ENCODE measurements around the gene C17orf67. TPM values are rescaled to one million over a fixed set of nuclear protein-coding genes. Genes with fewer than 3 reads are reported as not detected.

C17orf67 gene
- total and polyA plus RNA-seq, 4 donors: 0.64 to 2.8 (median 1.7) TPM

DNA sequence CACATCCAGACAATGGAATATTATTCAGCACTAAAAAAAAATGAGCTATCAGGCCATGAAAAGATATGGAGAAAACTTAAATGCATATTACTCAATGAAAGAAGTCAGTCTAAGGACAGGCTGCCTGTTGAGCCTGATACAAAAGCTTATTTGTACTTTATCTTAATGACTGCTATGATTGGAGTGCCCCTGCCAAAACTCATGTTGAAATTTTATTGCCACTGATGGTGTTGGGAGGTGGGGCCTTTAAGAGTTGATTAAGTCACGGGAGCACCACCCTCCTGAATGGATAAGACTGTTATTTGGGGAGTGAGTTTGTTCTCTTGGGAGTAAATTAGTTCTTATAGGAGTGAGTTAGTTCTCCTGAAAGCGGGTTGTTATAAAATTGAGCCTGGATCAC is 9.9 kb downstream of the C17orf67 start:
- Histone ChIP-seq H3K4me1 (ENCODE audit: control insufficient read depth in 5 of 5, insufficient read depth in 5 of 5, low read length in 5 of 5) (peaks cover 0 to 1% (median 0%) of the 10 kb centered on the region in 5 donors), H3K36me3 (ENCODE audit: control insufficient read depth in 4 of 4, insufficient read depth in 4 of 4, low read length in 4 of 4) (no peaks in the 10 kb centered on the region), H3K27me3 (ENCODE audit: control insufficient read depth in 3 of 3, insufficient read depth in 3 of 3, low read length in 2 of 3) (no peaks in the 10 kb centered on the region), H3K9ac (ENCODE audit: insufficient read depth in 1 of 2, low read length in 2 of 2) (no peak overlapping the region), H3K27ac (ENCODE audit: low read depth in 1 of 2, low read length in 1 of 2) (no peak overlapping the region), H3K4me3 (no peak overlapping the region), H3K9me3 (ENCODE audit: control insufficient read depth in 4 of 4, insufficient read depth in 3 of 4, low read length in 3 of 4) (no peaks in the 10 kb centered on the region)
- DNase-seq (no peak), ATAC-seq (ENCODE audit: insufficient read depth, low FRiP score) (no peak)
- WGBS, 2 donors: 82 to 93% methylated on average over 2 of the region's 2 CpGs
- TF ChIP-seq, protein P1, sequence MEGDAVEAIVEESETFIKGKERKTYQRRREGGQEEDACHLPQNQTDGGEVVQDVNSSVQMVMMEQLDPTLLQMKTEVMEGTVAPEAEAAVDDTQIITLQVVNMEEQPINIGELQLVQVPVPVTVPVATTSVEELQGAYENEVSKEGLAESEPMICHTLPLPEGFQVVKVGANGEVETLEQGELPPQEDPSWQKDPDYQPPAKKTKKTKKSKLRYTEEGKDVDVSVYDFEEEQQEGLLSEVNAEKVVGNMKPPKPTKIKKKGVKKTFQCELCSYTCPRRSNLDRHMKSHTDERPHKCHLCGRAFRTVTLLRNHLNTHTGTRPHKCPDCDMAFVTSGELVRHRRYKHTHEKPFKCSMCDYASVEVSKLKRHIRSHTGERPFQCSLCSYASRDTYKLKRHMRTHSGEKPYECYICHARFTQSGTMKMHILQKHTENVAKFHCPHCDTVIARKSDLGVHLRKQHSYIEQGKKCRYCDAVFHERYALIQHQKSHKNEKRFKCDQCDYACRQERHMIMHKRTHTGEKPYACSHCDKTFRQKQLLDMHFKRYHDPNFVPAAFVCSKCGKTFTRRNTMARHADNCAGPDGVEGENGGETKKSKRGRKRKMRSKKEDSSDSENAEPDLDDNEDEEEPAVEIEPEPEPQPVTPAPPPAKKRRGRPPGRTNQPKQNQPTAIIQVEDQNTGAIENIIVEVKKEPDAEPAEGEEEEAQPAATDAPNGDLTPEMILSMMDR (IDR thresholded peaks at IDR 0.05; ENCODE audit: control extremely low read depth, extremely low read depth): no peak

DNA sequence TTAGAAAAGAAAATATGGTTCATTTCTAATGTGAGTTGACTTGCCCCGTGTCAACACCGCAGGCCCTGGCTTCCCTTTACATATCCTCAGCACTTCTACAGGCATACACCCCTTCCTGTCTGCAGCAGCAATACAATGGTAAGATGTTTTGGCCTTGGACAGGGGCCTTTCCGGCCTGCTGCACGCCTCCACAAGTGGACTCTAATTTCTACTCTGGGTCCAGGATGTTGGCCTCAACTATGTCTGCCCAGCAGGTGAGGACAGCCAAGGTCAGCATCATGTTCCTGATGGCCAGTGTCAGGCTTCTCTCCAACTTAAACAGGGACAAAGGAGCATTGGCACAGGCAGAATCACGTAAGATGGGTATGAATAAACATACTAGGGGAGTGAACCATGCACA is 11.0 kb downstream of the C17orf67 start:
- DNase-seq (peak in 2 of 3 donors; percentile 30 to 46), ATAC-seq (ENCODE audit: insufficient read depth, low FRiP score) (no peak)
- Histone ChIP-seq H3K9ac (ENCODE audit: insufficient read depth in 1 of 2, low read length in 2 of 2) (no peak overlapping the region), H3K27me3 (ENCODE audit: control insufficient read depth in 3 of 3, insufficient read depth in 3 of 3, low read length in 2 of 3) (no peaks in the 10 kb centered on the region), H3K9me3 (ENCODE audit: control insufficient read depth in 4 of 4, insufficient read depth in 3 of 4, low read length in 3 of 4) (no peaks in the 10 kb centered on the region), H3K4me3 (no peak overlapping the region), H3K27ac (ENCODE audit: low read depth in 1 of 2, low read length in 1 of 2) (no peak overlapping the region), H3K36me3 (ENCODE audit: control insufficient read depth in 4 of 4, insufficient read depth in 4 of 4, low read length in 4 of 4) (no peaks in the 10 kb centered on the region), H3K4me1 (ENCODE audit: control insufficient read depth in 5 of 5, insufficient read depth in 5 of 5, low read length in 5 of 5) (peaks cover 0 to 1% (median 0%) of the 10 kb centered on the region in 5 donors)
- TF ChIP-seq, protein P1 (IDR thresholded peaks at IDR 0.05; ENCODE audit: control extremely low read depth, extremely low read depth): no peak
- 55 to 56% methylated on average over 5 of the region's 5 CpGs for WGBS, 2 donors

DNA sequence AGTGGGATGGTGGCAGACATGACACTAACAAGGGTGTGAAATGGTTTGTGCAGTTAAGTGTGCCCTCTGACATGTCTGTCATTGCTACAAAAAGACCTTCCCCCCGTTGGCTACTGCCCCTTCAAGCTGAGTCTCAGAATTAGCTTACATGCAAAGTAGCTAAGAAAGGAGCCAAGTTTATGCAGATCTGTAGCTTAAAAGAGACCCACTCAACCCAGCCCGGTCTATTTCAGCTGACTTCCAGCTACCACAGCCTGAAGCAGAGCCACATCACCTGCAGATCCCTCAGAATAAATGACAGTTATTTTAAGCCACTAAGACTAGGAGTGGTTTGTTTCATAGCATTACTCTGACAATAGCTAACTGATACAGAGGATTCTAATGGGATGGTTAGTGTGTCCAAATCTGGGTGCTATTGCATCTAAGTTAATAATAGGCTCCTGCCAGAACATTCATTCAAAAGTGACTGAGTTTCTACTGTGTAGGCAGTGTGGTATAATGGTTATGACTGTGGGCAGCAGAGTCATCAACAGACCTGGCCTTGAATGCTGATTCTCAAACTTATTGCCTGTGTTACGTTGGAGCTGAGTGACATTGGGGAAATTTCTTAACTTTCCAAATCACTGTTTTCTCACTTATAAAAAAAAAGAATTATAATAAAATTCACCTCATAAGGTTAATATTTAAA is 11.7 kb downstream of the C17orf67 start:
- Histone ChIP-seq H3K27ac (ENCODE audit: low read depth in 1 of 2, low read length in 1 of 2) (no peak overlapping the region), H3K27me3 (ENCODE audit: control insufficient read depth in 3 of 3, insufficient read depth in 3 of 3, low read length in 2 of 3) (no peaks in the 10 kb centered on the region), H3K9me3 (ENCODE audit: control insufficient read depth in 4 of 4, insufficient read depth in 3 of 4, low read length in 3 of 4) (no peaks in the 10 kb centered on the region), H3K36me3 (ENCODE audit: control insufficient read depth in 4 of 4, insufficient read depth in 4 of 4, low read length in 4 of 4) (no peaks in the 10 kb centered on the region), H3K4me3 (no peak overlapping the region), H3K9ac (ENCODE audit: insufficient read depth in 1 of 2, low read length in 2 of 2) (no peak overlapping the region), H3K4me1 (ENCODE audit: control insufficient read depth in 5 of 5, insufficient read depth in 5 of 5, low read length in 5 of 5) (peaks cover 0 to 1% (median 0%) of the 10 kb centered on the region in 5 donors)
- TF ChIP-seq, protein P1 (IDR thresholded peaks at IDR 0.05; ENCODE audit: control extremely low read depth, extremely low read depth): no peak
- DNase-seq: no peak
- 84 to 89% methylated on average over 3 of the region's 3 CpGs for WGBS, 2 donors
- no peak for ATAC-seq (ENCODE audit: insufficient read depth, low FRiP score)

DNA sequence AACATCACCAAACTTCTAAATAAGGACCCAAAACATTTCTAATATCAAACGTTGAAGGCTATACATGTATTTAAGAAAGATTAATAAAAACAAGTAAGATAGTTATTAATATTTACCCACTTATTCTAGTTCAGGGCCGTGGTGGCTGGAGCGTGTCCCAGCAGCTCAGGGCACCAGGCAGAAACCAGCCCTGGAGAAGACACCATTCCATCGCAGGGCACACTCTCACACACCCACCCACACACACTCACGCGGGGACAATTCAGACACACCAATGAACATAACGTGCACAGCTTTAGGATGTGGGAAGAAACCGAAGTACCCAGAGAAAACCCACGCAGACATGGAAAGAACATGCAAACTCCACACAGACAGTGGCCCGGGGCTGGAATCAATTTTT is 13.5 kb downstream of the C17orf67 start:
- ATAC-seq (ENCODE audit: insufficient read depth, low FRiP score): no peak
- H3K9me3 ChIP-seq (ENCODE audit: control insufficient read depth in 4 of 4, insufficient read depth in 3 of 4, low read length in 3 of 4): no peaks in the 10 kb centered on the region
- peaks cover 0 to 1% (median 0%) of the 10 kb centered on the region in 5 donors for H3K4me1 ChIP-seq (ENCODE audit: control insufficient read depth in 5 of 5, insufficient read depth in 5 of 5, low read length in 5 of 5)
- no peak for DNase-seq
- no peak overlapping the region for H3K27ac ChIP-seq (ENCODE audit: low read depth in 1 of 2, low read length in 1 of 2)
- H3K36me3 ChIP-seq (ENCODE audit: control insufficient read depth in 4 of 4, insufficient read depth in 4 of 4, low read length in 4 of 4): no peaks in the 10 kb centered on the region
- WGBS, 2 donors: 80 to 84% methylated on average over 10 of the region's 10 CpGs
- no peak overlapping the region for H3K4me3 ChIP-seq
- TF ChIP-seq, protein P1 (IDR thresholded peaks at IDR 0.05; ENCODE audit: control extremely low read depth, extremely low read depth): no peak
- H3K27me3 ChIP-seq (ENCODE audit: control insufficient read depth in 3 of 3, insufficient read depth in 3 of 3, low read length in 2 of 3): no peaks in the 10 kb centered on the region
- no peak overlapping the region for H3K9ac ChIP-seq (ENCODE audit: insufficient read depth in 1 of 2, low read length in 2 of 2)

Measured in lung (tissue), 12 donors.